ENCODE results near the gene OTOF. TPM values are rescaled to one million over a fixed set of nuclear protein-coding genes. Genes with fewer than 3 reads are reported as not detected.
A peak's percentile ranks its signal among the peaks of the same experiment; 100 is the strongest.

Gene OTOF
- total and polyA plus RNA-seq, 2 of the 13 experiments (the other 11 are each of a cell fraction or from before 2014, with no cell fraction given), result 0.04 TPM; not detected in 1

- TF ChIP-seq ZNF7 (CRISPR knock-in tag; IDR thresholded peaks at IDR 0.05) (no peak), BRF2 (CRISPR knock-in tag; IDR thresholded peaks at IDR 0.05) (no peak), TEF (CRISPR knock-in tag; IDR thresholded peaks at IDR 0.05) (no peak), ZBTB7A (CRISPR knock-in tag; IDR thresholded peaks at IDR 0.05) (no peak), EZH2 (conservative IDR thresholded peaks at IDR 0.05; ENCODE audit: low read depth, low read length) (no peak), THAP7 (CRISPR knock-in tag; IDR thresholded peaks at IDR 0.05) (no peak), ZNF251 (CRISPR knock-in tag; IDR thresholded peaks at IDR 0.05) (no peak), FLYWCH1 (CRISPR knock-in tag; IDR thresholded peaks at IDR 0.05) (no peak), ZZZ3 (CRISPR knock-in tag; IDR thresholded peaks at IDR 0.05; ENCODE audit: borderline replicate concordance) (peak; percentile 39; the same call in 1 of the 2 replicates), CSRNP2 (CRISPR knock-in tag; conservative IDR thresholded peaks at IDR 0.05; ENCODE audit: low read depth) (0 out of 2 replicates have a peak, but pooled peaks have one; percentile 53), EHMT2 (IDR thresholded peaks at IDR 0.05; ENCODE audit: borderline replicate concordance, low read depth, low read length) (no peak), ZNF607 (CRISPR knock-in tag; IDR thresholded peaks at IDR 0.05; ENCODE audit: borderline replicate concordance) (no peak), NR0B2 (CRISPR knock-in tag; IDR thresholded peaks at IDR 0.05) (no peak), MAZ (IDR thresholded peaks at IDR 0.05; ENCODE audit: borderline replicate concordance, low read depth, low read length) (no peak), MAZ (CRISPR knock-in tag; IDR thresholded peaks at IDR 0.05; ENCODE audit: low read depth) (no peak), SNAPC2 (CRISPR knock-in tag; IDR thresholded peaks at IDR 0.05) (no peak), ZBTB39 (CRISPR knock-in tag; IDR thresholded peaks at IDR 0.05) (peak; percentile 46; the same call in 1 of the 2 replicates), HINFP (CRISPR knock-in tag; IDR thresholded peaks at IDR 0.05; ENCODE audit: low read depth) (no peak), SMC3 (IDR thresholded peaks at IDR 0.05; ENCODE audit: low read length) (peak; percentile 8; the same call in 1 of the 2 replicates)
These were observed 5.9 kb downstream of the OTOF start (continued) for GRCh38 chr2:26471766-26472706.

All from HepG2 (cell line).